GM12891 (cell line): ENCODE data around the gene PDE1A.
"Not testable (repeated sequence)": the region's sequence is repeated elsewhere in the genome, so short reads cannot be mapped to it uniquely, and the experiment has no call there.

Experiments
- DNase-seq: peaks from one replicate; pipeline ENCODE4 v3.0.0; 2011; ENCODE audit warnings: low spot score; ENCODE audit not compliant: insufficient read length
- FAIRE-seq: peaks from 2 replicates; lab custom pipeline; 2011; peaks lifted over from hg19 to GRCh38; lab: Jason Lieb, UNC
- PAX5 ChIP-seq: IDR thresholded peaks from 2 replicates; pipeline ENCODE4 v1.6.1; 2011; ENCODE audit warnings: low read length, moderate library complexity, mild to moderate bottlenecking; ENCODE audit not compliant: insufficient read depth, severe bottlenecking
- POLR2A ChIP-seq: IDR thresholded peaks from 2 replicates; pipeline ENCODE4 v1.6.1; 2011; ENCODE audit warnings: low read depth, low read length, control low read depth
- POLR2AphosphoS5 ChIP-seq: IDR thresholded peaks from 2 replicates; pipeline ENCODE4 v1.6.1; 2011; ENCODE audit warnings: low read depth, low read length, control low read depth
- POU2F2 ChIP-seq: IDR thresholded peaks from 2 replicates; pipeline ENCODE4 v1.6.1; 2011; ENCODE audit warnings: low read depth, mild to moderate bottlenecking, control low read depth, low read length, moderate library complexity
- SPI1 ChIP-seq: IDR thresholded peaks from 2 replicates; pipeline ENCODE4 v1.6.1; 2011; ENCODE audit warnings: low read depth, low read length, control low read depth
- TAF1 ChIP-seq: IDR thresholded peaks from 2 replicates; pipeline ENCODE4 v1.6.1; 2011; ENCODE audit warnings: low read depth, low read length, control low read depth

Gene PDE1A

DNA sequence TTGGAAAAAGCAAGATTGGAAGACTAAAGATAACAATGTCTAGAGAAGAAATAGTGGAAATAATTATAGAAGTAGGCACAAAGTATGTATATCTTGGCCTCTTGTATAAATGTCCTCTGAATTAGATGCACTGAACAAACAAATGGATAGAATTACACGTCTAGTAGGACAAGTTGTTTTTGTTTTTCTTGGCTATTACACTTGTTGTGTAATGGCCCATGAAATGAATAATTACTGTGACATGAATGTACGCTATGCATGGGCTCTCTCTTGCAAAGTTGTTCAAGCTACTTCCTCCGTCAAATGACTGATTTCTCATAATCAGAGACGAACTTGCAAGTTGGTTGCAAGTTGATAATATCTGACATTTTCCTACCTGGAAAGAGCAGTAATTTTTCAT, 126.2 kb downstream of the PDE1A start:
- DNase-seq (no peak), FAIRE-seq (no peak)
- no peak for TF ChIP-seq POLR2A
- TF ChIP-seq PAX5, result no peak
- TF ChIP-seq POU2F2, result no peak
- no peak for TF ChIP-seq TAF1
- TF ChIP-seq SPI1, result no peak

DNA sequence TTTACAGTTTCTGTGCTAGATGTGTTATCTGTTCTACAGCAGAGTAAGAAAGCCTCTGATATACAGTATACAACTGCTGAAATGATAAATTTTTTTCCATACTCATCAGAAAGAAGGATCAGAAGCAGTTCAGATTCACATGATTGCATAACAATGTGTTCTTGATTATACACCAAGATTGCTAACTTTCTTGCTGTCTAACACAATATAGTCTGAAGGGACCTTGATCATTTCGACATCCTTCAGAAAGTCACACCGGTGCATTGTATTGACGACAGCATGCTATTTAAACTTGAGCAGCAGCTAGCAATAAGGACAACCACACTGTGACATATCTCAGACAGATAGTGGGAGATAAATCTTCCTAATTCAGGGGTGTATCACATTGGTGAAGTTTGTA, 127.2 kb downstream of the PDE1A start:
- FAIRE-seq, result no peak
- TF ChIP-seq TAF1, result no peak
- no peak for TF ChIP-seq POLR2AphosphoS5
- no peak for DNase-seq

DNA sequence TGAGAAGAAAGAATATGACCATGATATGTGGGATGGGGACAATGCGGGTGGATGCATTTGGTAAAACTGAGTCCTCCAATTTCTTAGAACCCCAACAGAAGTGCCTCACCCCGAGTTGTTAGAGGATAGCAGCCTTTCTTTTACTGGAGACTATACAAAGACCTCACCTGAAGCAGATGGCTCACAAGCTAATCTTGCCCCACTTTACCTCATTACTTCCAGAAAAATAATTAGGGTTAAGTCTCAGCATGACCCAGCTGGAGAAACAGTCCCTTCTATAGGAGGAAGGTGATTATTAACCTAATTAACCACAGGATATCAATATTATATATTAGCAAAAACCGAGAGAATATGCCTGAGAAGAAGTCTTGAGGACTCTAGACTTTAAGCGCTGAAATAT, 128.4 kb downstream of the PDE1A start:
- TF ChIP-seq TAF1 (no peak), PAX5 (no peak)
- DNase-seq (no peak), FAIRE-seq (no peak)

DNA sequence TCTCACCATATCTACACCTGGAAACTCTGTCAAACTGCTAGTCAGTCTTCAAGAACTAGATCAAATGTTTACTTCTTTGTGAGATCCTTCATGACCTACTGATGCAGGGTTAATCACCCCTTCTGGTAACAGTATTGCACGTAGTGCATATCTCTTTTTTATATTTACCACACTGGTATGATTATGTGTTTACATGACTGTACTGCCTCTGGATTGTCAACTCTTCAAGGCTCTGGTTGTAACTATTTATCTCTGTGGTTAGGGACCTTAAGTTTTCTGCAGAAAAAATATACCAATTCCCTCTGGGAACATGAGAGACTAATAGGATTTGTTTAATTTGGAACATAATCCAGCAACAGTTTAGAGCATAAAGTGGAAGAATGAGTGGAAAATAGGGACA, 135.5 kb downstream of the PDE1A start:
- TF ChIP-seq SPI1, result no peak
- TF ChIP-seq POLR2AphosphoS5, result no peak
- TF ChIP-seq PAX5, result no peak
- no peak for TF ChIP-seq POLR2A
- no peak for TF ChIP-seq TAF1
- TF ChIP-seq POU2F2, result no peak
- FAIRE-seq, result no peak
- DNase-seq, result no peak

DNA sequence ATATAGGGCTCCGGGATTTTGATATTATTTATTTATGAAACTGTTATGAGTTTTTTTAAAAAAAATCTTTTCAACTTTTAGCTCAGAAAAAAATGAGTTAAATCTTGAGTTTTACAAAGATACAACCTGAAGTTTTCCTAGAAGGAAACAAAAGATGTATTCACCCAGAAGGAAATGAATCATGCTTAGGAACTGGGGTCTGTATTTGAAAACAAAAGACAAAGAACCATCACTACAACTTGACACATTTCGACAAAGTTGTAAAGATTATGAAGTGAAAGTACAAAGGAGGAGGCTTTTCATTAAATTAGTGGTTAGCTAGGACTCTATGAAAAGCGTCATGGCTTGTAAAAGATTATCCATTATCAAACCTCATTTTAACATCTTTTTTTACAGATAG, 143.3 kb downstream of the PDE1A start:
- TF ChIP-seq TAF1 (no peak), POLR2AphosphoS5 (no peak), PAX5 (no peak), POLR2A (no peak), SPI1 (no peak), POU2F2 (no peak)
- DNase-seq (no peak), FAIRE-seq (no peak)

DNA sequence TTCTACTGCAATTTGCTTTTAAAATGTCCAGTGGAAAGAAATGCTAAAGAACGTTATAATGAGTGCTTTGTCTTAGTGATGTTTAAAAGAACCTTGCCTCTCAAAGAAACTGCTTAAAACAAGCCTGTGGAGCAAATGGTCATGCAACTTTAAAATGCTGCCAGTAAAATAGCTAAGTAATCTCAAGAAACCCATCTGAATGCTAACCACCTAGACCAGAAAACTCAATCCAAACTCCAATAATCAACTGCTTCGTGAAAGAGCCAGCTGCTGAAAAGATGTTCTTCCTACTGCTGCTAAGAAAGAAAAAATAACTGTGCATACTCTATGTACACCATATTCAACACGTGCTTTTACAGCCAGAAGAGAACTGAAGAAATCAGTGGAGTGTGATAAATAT, 145.6 kb downstream of the PDE1A start:
- FAIRE-seq, result no peak
- DNase-seq, result no peak

DNA sequence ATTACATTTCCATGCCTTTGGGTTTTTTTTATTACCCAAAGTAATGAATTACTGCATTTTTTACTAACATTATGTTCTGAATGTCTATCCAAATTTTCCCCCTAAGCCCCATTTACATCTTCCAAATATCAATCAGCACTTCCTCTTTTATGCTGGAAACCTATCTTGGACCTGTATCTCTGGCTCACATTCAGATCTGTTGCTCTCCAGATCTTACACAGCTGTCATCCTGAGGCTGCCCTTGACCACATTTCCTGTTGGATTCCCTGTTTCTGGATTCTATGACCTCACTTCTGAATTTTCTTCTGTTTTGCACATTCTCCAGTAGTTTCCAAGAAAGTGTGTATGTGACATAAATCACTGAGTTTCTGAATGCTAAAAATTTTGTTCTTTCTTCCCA, 146.7 kb downstream of the PDE1A start:
- DNase-seq (no peak), FAIRE-seq (no peak)
- no peak for TF ChIP-seq POLR2AphosphoS5
- TF ChIP-seq SPI1, result peak; percentile 74

More for the DNA sequence above, 145.6 kb downstream of the PDE1A start:
- no peak for TF ChIP-seq SPI1
- no peak for TF ChIP-seq POLR2A
- no peak for TF ChIP-seq TAF1
- TF ChIP-seq POU2F2, result no peak
- no peak for TF ChIP-seq PAX5
- no peak for TF ChIP-seq POLR2AphosphoS5

DNA sequence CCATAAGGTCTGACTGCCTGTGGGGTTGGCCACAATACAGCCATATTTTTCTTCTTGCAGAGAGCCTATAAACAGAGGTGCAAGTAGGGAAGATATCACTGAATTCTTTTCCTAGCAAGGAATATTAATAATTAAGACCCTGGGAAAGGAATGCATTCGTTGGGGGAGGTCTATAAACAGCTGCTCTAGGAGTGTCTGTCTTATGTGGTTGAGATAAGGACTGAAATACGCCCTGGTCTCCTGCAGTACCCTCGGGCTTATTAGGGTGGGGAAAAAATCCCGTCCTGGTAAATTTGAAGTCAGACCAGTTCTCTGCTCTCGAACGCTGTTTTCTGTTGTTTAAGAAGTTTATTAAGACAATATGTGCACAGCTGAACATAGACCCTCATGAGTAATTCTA, 150.2 kb downstream of the PDE1A start:
- FAIRE-seq, DNase-seq: not testable (repeated sequence)

DNA sequence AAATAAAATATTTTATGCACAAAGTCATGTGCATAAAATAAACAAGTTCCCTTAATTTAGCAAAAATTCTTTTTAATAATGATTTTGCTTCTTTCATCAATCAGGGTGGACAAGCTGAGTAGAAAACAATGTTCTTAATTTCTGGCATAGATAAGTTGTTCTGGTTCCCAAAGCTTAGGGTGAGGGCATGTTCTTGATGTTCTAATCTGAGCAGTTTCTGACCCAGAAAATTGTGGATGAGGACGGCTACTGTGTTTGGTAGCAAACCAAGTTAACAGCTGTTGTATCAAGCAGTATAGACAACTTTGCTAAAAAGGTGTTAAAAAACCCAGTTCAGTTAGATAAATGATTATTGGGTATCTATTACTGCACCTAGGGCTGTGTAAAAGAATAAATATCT, 158.9 kb downstream of the PDE1A start:
- FAIRE-seq, result no peak
- no peak for TF ChIP-seq PAX5

DNA sequence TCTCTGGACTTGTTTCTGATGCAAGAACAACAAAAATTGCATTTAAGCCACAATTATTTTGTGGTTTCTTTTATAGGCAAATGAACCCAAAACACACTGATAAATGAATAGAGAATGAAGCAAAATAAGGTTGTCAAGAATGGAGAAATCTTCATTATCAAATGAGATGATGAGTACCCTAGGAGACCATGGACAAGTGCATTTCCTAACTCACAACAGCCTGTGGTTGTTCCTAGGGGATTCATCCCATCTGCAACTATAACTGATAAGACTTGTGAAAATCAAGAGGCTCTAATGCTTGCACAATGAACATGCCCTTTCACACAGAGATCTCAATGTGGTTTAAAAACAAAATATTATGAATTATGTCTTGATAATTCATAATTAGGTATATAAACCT, 159.9 kb downstream of the PDE1A start:
- no peak for TF ChIP-seq PAX5
- no peak for FAIRE-seq
- no peak for DNase-seq

More for the DNA sequence above, 158.9 kb downstream of the PDE1A start:
- DNase-seq, result no peak

DNA sequence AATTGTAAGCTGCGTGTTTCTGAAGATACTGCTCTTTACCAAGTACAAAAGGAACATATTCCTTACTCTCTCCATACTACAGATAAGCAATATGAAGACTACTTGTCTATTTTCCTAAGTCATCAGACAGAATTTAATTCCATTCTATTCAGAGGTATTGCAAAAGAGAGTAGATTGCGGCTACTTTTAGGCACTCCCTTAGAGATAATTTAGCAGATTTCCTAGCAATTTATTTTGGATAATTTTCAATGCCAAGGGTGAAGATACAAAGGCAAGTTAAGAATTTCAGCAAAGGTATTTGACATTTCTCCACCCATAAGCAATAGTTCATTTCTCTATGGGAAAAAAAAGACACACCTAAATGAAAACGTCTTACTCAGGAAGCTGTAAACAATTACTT, 161.1 kb downstream of the PDE1A start:
- DNase-seq (no peak), FAIRE-seq (no peak)
- TF ChIP-seq PAX5, result no peak
- no peak for TF ChIP-seq POLR2A
- no peak for TF ChIP-seq POU2F2
- no peak for TF ChIP-seq SPI1
- no peak for TF ChIP-seq TAF1
- no peak for TF ChIP-seq POLR2AphosphoS5
